ENCODE data around the gene TRPT1. TPM values are rescaled to one million over a fixed set of nuclear protein-coding genes. Genes with fewer than 3 reads are reported as not detected.

TRPT1 gene
- total RNA-seq, 1 experiment from 2014 or later, result 112 TPM

- peak; percentile 84 for DNase-seq (ENCODE audit: low spot score)
These were observed 20.0 kb upstream of the TRPT1 start for GRCh38 chr11:64245797-64246620.

- DNase-seq (ENCODE audit: low spot score), result no peak
These were observed 19.4 kb upstream of the TRPT1 start for GRCh38 chr11:64245401-64245796.

- DNase-seq (ENCODE audit: low spot score), result no peak
These were observed 19.0 kb upstream of the TRPT1 start for GRCh38 chr11:64244966-64245365.

- no peak for DNase-seq (ENCODE audit: low spot score)
These were observed 18.1 kb upstream of the TRPT1 start for GRCh38 chr11:64244107-64244506.

- no peak for DNase-seq (ENCODE audit: low spot score)
These were observed 17.4 kb upstream of the TRPT1 start for GRCh38 chr11:64243236-64243854.

- DNase-seq (ENCODE audit: low spot score), result peak; percentile 46
These were observed 15.7 kb upstream of the TRPT1 start for GRCh38 chr11:64241491-64242374.

GRCh38 chr11:64241241-64241490, 15.2 kb upstream of the TRPT1 start:
- peak; percentile 100 for DNase-seq (ENCODE audit: low spot score)

- peak; percentile 99 for DNase-seq (ENCODE audit: low spot score)
These were observed 14.7 kb upstream of the TRPT1 start, which contains the start of gene FKBP2 for GRCh38 chr11:64240435-64241240. Gene FKBP2, plus strand, starts transcription at chr11:64241095. Its CDS starts 1,293 bp downstream, at chr11:64242388.

GRCh38 chr11:64239662-64240434, 13.9 kb upstream of the TRPT1 start:
- DNase-seq (ENCODE audit: low spot score), result no peak

GRCh38 chr11:64238999-64239398, 13.0 kb upstream of the TRPT1 start:
- no peak for DNase-seq (ENCODE audit: low spot score)

GRCh38 chr11:64238076-64238475, 12.1 kb upstream of the TRPT1 start:
- no peak for DNase-seq (ENCODE audit: low spot score)

GRCh38 chr11:64237484-64237951, 11.5 kb upstream of the TRPT1 start:
- peak; percentile 98 for DNase-seq (ENCODE audit: low spot score)

GRCh38 chr11:64235437-64236161, 9.6 kb upstream of the TRPT1 start:
- DNase-seq (ENCODE audit: low spot score), result no peak

- peak; percentile 51 for DNase-seq (ENCODE audit: low spot score)
These were observed 8.8 kb upstream of the TRPT1 start for GRCh38 chr11:64234647-64235379.

- peak; percentile 44 for DNase-seq (ENCODE audit: low spot score)
These were observed 8.1 kb upstream of the TRPT1 start, which contains the start of gene VEGFB for GRCh38 chr11:64233913-64234586. Gene VEGFB, plus strand, starts transcription at chr11:64234584. Its CDS starts 250 bp downstream, at chr11:64234834.

GRCh38 chr11:64232967-64233315, 7.0 kb upstream of the TRPT1 start:
- no peak for DNase-seq (ENCODE audit: low spot score)

- no peak for DNase-seq (ENCODE audit: low spot score)
These were observed 6.4 kb upstream of the TRPT1 start for GRCh38 chr11:64232182-64232966.

- DNase-seq (ENCODE audit: low spot score), result no peak
These were observed 5.6 kb upstream of the TRPT1 start for GRCh38 chr11:64231546-64231945.

Measured in HT-29 (cell line).